GM19467 (cell line): Measurements from ENCODE around the gene RWDD3.

Experiments
- ATAC-seq: cut with Tn5 transposase; IDR thresholded peaks from one replicate; pipeline ENCODE4 v1.9.1; 2021; ENCODE audit warnings: mild to moderate bottlenecking, moderate library complexity; ENCODE audit not compliant: unreplicated experiment

The RWDD3 gene, protein sequence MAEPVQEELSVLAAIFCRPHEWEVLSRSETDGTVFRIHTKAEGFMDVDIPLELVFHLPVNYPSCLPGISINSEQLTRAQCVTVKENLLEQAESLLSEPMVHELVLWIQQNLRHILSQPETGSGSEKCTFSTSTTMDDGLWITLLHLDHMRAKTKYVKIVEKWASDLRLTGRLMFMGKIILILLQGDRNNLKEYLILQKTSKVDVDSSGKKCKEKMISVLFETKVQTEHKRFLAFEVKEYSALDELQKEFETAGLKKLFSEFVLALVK

GRCh38 chr1:95233737-95234500, at the start of gene RWDD3:
RWDD3 (plus strand) TSS chr1:95234210; CDS start chr1:95234231, 21 bp downstream.
- peak; percentile 98 for ATAC-seq

DNA sequence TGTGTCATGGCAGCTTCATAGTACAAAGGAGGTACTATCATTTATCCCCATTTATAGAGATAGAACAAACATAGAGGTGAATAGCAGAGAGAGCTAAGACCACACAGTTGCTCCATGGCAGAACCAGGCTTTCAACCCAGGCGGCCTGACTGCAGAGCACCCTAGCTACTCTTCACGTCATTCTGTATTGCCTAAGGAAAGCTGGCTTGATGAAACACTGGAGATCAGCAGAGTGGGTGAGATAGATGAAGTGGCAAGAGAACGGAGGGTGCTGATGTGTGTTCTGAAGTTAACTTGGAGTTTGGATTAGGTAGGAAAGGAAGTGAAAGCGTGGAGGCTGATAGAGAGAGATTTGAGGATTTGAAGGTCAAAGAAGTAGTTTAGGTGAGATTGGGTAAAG, 47.9 kb upstream of the RWDD3 start:
- no peak for ATAC-seq

DNA sequence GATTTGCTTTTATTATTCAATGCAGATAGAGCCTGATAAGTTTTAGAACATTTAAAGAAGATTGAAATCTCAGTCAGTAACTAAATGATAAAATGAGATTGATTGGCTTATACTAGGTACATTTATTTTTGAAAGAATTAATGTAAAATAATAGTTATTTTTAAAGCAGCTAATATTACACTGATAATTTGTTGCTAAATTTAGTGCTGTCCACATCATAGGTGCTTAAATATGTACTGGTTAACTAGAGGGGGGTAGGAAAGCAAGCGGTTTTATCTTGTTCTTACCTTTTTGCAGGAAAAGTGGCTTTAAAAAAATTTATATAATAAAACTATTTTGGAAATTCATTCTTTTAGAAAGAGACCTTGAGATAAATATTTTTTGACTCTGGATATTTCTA, 40.4 kb upstream of the RWDD3 start:
- ATAC-seq = no peak

- ATAC-seq = no peak
These were observed 39.0 kb upstream of the RWDD3 start for GRCh38 chr1:95195046-95195445.

DNA sequence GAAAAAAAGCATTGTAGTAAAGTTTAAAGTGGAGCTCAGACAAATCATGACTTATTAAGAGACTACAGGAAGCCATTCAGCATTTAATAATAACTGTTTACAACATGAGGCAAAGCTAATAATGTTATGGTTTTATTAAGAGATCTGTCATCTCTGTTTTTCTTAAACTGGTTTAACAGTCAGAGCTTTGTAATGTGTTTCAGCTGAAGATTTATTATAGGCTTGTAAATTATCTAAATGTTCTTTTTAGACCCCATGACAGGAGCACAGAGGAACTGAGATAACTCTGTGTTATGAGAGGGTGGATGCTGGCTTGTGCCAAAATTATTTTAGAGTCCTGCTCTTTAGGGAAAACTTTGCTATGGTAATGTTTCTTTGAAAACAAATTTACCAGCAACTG, 38.0 kb upstream of the RWDD3 start:
- ATAC-seq = no peak

GRCh38 chr1:95197616-95198252, 36.3 kb upstream of the RWDD3 start:
- no peak for ATAC-seq

DNA sequence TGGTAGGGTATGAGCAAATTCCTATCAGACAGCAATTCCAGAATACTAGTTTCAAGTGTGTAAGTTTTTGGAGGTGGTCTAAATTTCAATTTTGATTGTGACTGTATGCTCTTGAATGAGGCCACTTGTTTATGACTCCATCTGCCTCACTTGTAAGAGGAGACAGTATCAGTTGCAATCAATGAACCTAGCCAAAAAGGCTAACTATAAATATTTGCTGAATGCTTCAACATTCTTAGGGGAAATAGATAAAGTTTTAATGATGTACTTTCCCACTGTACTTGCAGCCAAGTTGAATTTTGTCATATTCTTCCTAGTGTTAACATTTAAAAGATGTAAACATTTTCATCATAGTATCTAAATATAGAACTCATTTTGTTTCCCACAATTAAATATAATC, 32.1 kb upstream of the RWDD3 start:
- ATAC-seq = no peak

GRCh38 chr1:95203908-95204437, 30.0 kb upstream of the RWDD3 start:
- ATAC-seq = no peak

- no peak for ATAC-seq
These were observed 27.5 kb upstream of the RWDD3 start for GRCh38 chr1:95206514-95206913.

DNA sequence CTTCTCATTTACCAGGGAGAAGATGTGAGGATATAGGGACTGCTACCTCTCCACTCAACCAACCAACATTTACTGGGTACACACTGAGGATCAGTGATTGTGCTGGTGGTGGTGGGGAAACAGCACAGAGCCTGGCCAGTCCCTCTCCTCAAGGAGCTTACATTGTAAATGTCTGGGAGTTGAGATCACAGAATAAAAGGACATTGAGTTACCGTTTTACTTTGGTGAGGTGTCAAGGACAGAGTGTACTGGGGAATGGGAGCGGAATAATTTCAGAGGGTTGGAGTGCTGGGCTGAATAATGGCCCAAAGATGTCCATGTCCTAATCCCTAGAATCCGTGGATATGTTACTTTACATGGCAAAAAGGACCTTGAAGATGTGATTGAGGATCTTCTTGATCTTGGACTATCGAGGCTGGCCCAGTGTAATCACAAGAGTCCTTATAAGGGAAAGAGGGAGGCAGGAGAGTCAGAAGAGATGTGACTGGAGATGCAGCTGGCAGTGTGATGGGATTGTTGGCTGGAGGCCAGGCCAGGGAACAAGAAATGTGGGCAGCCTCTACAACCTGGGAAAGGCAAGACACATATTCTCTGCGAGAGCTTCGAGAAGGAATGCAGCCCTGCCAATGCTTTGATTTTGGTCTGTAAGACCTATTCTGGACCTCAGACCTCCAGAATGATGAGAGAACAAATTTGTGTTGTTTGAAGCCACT, 26.6 kb upstream of the RWDD3 start:
- ATAC-seq = no peak

GRCh38 chr1:95208876-95209275, 25.1 kb upstream of the RWDD3 start:
- ATAC-seq = no peak

DNA sequence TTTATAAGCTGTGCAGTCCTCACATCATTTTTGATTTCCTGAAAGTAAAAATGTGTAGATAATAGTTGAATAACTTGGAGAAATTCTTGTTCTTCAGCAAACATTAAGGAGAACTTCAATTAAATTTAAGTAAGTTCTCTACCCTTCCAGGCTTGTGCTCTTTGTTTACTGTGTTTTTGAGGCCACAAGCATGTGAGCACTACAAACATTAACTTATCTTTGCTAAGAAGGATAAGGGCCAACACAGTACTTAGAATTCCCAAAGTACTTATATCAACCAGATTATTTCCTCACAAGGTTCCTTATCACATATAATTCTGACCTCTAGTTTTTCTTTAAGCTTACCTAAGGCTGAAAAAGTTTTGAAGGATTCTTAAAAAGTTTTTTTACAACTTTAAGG, 24.7 kb upstream of the RWDD3 start:
- no peak for ATAC-seq

GRCh38 chr1:95216292-95216990, 17.6 kb upstream of the RWDD3 start:
- ATAC-seq = no peak

DNA sequence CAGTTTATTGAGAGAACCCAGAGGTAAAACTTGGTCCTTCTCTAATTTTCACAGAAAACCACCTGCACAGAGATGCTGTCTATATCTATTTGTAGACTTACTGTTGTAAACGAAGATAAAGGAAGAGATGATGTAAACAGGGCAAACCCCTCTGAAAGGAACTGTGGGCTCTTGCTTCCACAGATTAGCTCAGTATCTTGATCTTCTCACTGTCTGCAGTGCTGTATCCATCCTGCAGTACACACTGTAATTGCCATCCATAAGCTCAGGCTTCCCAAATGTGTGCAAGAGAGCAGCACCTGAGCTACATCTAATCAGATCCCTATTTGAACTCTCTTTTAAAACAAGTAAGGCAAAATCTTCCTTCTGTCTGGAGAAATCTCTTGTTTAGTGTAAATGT, 16.6 kb upstream of the RWDD3 start:
- no peak for ATAC-seq

GRCh38 chr1:95219407-95219806, 14.6 kb upstream of the RWDD3 start:
- no peak for ATAC-seq

DNA sequence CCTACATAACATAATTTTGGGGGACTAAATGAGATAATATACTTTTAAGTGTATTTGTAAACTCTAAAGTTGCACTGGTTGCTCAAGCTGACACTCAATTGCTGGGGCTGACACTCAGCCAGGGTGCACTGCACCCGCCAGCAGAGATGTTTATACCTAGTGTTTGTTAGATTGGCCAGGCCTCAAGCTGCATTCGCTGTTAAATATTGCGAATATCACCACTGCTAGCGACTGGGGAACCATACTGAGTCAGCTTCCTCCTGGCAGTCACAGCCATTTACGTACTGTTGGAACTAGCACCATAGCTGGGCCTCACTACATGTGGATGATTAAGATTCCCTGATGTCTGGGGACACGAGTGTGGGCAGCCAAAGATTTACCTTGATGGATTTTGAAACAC, 12.7 kb upstream of the RWDD3 start:
- no peak for ATAC-seq

DNA sequence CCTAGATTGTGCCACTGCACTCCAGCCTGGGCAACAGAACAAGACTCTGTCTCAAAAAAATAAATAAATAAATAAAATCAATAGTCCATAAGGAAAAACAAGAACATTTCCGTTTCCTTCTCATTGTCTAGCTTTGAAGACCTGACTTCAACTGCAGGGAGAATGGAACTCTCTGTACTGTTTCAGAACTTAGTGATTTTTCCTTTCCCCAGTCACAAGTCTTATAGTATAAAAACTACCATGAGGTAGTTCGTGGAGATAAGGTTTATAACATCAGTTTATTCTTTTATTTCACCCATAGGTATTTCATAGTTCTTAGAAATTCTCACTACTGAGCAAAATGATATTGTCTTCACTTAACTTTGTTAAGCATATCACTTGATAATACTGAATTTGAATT, 11.4 kb upstream of the RWDD3 start:
- ATAC-seq = no peak

- ATAC-seq = no peak
These were observed 10.9 kb upstream of the RWDD3 start for GRCh38 chr1:95223110-95223509.

DNA sequence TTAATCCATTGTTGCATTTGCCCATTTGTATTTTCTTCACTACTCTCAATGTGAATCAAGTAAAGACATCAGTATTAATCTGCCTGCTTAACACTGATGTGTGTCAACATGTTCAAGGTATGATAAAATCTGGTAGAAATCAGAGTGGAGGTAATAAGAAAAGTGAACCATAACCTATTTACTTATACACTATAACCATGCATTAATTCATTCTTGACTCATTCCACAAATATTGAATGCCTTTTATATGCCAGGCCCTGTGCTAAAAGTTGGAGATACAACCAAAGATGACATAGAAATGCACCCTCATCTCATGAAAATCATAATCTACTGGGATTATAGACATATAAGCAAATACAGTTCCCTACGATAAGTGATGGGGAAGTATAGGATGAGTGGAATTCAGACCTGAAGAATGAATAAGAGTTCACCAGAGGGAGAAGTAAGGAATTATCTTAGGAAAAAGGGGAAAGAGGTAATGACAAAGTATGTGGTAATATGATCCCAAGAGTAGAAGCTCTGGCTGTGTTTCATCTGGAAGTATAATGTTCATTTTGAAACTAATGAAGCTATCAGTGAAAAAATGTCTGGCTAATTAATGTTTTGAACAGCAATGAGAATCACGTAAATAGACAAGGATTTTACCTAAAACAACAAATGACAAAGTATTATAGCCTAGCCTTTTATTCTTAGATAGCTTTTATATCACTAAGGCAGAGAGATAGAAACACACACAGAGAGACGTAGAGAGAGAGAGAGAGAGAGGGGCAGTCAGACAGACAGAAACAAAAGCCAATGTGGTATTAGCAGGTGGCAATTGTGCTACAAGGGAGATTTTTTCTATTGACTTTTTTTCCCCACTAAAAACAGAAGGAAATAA, 7.0 kb upstream of the RWDD3 start:
- no peak for ATAC-seq

DNA sequence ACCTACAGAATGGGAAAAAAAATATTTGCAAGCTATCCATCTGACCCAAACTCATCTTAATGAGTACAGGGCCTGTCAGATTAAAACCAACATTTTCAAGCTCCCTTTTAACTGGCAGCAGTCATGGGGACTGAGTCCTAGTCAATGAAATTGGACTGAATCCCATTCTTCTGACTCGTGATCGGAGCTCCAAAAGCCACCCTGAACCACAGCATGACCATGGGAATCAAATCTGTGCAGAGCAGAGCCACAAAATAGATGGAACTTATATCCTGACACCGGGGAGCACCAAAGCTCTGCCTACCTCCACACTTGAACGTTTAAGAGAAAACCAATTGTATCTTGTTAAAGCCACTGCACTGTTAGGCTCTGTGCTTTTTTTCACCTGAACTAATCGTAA, 5.0 kb upstream of the RWDD3 start:
- ATAC-seq = no peak
